ENCODE results near the gene MYO9B.

MYO9B gene

DNA sequence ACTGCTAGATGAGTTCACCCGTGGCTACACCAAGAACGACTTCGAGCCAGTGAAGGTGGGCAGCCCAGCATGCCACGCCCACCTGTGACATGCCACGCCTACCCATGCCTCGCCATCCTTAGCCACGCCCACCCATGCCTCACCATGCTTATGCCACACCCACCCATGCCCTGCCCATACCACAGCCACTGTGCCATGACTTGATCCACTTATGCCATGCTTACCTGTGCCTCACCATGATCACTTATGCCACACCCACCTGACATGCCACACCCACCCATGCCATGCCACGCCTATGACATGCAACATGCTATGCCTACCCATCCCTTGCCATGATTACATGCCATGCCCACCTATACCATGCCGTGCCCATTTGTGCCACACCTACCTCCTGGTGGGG lies 126.7 kb downstream of the MYO9B start:
- no peak overlapping the region for H2AFZ ChIP-seq (ENCODE audit: low read length)

DNA sequence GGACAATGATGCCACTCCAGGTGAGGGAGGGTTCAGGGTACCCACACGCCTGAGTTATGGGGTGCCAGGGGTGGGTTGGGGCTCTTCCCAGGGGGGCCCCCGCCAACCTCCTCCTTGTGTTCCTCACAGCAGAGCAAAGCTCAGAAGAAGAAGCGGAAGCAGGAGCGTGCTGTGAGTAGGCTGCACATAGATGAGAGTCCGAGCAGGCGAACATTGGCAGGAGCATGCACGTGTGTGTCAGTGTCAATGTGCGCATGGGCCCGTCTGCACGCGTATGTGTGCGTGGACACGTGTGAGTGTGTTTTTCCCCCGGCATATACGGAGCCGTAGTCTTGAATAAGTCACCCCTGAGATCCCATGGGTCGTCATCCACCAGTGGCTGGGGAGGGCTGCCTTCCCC lies 127.1 kb downstream of the MYO9B start:
- Histone ChIP-seq H4K20me1 (ENCODE audit: insufficient read depth, low read length) (no peaks in the 10 kb centered on the region), H3K4me1 (ENCODE audit: insufficient read depth, low read length, severe bottlenecking) (no peaks in the 10 kb centered on the region), H3K27me3 (ENCODE audit: insufficient read depth, low read length) (no peaks in the 10 kb centered on the region), H3K9ac (ENCODE audit: low read length) (no peak overlapping the region), H3K9me3 (ENCODE audit: low read length) (no peaks in the 10 kb centered on the region), H3K4me3 (ENCODE audit: low read depth, low read length, poor library complexity, severe bottlenecking) (no peak overlapping the region), H3F3A (ENCODE audit: insufficient read depth, low read length) (no peaks in the 10 kb centered on the region), H2AFZ (ENCODE audit: low read length) (no peak overlapping the region), H3K36me3 (ENCODE audit: insufficient read depth, low read length) (peaks cover 82% of the 10 kb centered on the region), H3K4me2 (ENCODE audit: low read length) (no peak overlapping the region), H3K9me2 (ENCODE audit: low read depth, low read length) (no peaks in the 10 kb centered on the region), H3K27ac (ENCODE audit: low read depth, low read length, poor library complexity, severe bottlenecking) (no peak overlapping the region), H3K79me2 (ENCODE audit: insufficient read depth, low read length) (no peaks in the 10 kb centered on the region)
- no peak for TF ChIP-seq EZH2 (IDR thresholded peaks at IDR 0.05; ENCODE audit: borderline replicate concordance, low read length)
- TF ChIP-seq, protein P1, sequence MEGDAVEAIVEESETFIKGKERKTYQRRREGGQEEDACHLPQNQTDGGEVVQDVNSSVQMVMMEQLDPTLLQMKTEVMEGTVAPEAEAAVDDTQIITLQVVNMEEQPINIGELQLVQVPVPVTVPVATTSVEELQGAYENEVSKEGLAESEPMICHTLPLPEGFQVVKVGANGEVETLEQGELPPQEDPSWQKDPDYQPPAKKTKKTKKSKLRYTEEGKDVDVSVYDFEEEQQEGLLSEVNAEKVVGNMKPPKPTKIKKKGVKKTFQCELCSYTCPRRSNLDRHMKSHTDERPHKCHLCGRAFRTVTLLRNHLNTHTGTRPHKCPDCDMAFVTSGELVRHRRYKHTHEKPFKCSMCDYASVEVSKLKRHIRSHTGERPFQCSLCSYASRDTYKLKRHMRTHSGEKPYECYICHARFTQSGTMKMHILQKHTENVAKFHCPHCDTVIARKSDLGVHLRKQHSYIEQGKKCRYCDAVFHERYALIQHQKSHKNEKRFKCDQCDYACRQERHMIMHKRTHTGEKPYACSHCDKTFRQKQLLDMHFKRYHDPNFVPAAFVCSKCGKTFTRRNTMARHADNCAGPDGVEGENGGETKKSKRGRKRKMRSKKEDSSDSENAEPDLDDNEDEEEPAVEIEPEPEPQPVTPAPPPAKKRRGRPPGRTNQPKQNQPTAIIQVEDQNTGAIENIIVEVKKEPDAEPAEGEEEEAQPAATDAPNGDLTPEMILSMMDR (IDR thresholded peaks at IDR 0.05; ENCODE audit: low read length), result no peak

More for the DNA sequence above, 126.7 kb downstream of the MYO9B start:
- Histone ChIP-seq H3K27me3 (ENCODE audit: insufficient read depth, low read length) (no peaks in the 10 kb centered on the region), H3K9me2 (ENCODE audit: low read depth, low read length) (no peaks in the 10 kb centered on the region), H4K20me1 (ENCODE audit: insufficient read depth, low read length) (no peaks in the 10 kb centered on the region), H3K27ac (ENCODE audit: low read depth, low read length, poor library complexity, severe bottlenecking) (no peak overlapping the region), H3F3A (ENCODE audit: insufficient read depth, low read length) (no peaks in the 10 kb centered on the region), H3K9me3 (ENCODE audit: low read length) (no peaks in the 10 kb centered on the region), H3K9ac (ENCODE audit: low read length) (no peak overlapping the region), H3K4me2 (ENCODE audit: low read length) (no peak overlapping the region), H3K4me3 (ENCODE audit: low read depth, low read length, poor library complexity, severe bottlenecking) (no peak overlapping the region), H3K4me1 (ENCODE audit: insufficient read depth, low read length, severe bottlenecking) (no peaks in the 10 kb centered on the region), H3K79me2 (ENCODE audit: insufficient read depth, low read length) (no peaks in the 10 kb centered on the region), H3K36me3 (ENCODE audit: insufficient read depth, low read length) (peaks cover 86% of the 10 kb centered on the region)
- TF ChIP-seq, protein P1 (IDR thresholded peaks at IDR 0.05; ENCODE audit: low read length), result no peak
- TF ChIP-seq EZH2 (IDR thresholded peaks at IDR 0.05; ENCODE audit: borderline replicate concordance, low read length), result no peak

DNA sequence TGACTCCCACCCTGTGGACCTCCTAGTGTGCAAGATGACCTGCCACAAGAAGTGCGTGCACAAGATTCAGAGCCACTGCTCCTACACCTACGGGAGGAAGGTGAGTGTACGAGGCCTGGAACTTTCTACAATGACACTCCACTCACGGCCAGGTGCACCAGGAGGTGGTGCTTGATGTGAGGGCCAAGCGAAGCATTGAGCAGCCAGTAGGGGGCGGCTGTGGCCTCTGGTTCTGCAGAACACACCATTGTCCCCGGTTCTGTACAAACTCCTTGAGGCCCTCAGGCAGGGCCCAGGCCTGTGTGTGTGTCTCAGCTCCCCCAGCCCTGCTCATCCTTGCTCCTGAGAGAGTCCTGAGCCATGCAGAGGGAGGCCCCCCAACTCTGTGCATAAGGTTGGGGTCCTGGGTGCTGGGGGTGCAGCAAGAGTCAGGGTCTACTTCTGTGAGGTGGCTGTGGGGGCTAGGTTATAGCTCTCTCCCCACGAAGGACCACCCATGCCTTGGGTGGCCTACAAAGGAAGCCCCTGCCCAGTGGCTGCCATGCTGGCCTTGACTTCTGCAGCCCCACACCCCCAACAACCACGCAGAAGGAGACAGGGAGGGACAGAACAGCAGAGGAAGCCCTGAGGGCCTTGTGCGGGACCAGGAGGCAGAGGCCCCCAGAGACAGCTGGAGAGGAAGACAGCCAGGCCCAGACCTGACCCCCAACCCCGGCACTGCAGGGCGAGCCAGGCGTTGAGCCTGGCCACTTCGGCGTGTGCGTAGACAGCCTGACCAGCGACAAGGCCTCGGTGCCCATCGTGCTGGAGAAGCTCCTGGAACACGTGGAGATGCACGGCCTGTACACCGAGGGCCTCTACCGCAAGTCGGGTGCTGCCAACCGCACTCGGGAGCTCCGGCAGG lies 129.9 kb downstream of the MYO9B start:
- no peak for TF ChIP-seq EZH2 (IDR thresholded peaks at IDR 0.05; ENCODE audit: borderline replicate concordance, low read length)
- TF ChIP-seq, protein P1 (IDR thresholded peaks at IDR 0.05; ENCODE audit: low read length), result peak; percentile 80
- H3K27ac ChIP-seq (ENCODE audit: low read depth, low read length, poor library complexity, severe bottlenecking), result no peak overlapping the region
- H3K79me2 ChIP-seq (ENCODE audit: insufficient read depth, low read length), result no peaks in the 10 kb centered on the region
- H3K36me3 ChIP-seq (ENCODE audit: insufficient read depth, low read length), result peaks cover 74% of the 10 kb centered on the region
- no peak overlapping the region for H3K4me3 ChIP-seq (ENCODE audit: low read depth, low read length, poor library complexity, severe bottlenecking)
- no peak overlapping the region for H2AFZ ChIP-seq (ENCODE audit: low read length)
- no peak overlapping the region for H3K9ac ChIP-seq (ENCODE audit: low read length)
- H3K27me3 ChIP-seq (ENCODE audit: insufficient read depth, low read length), result no peaks in the 10 kb centered on the region
- no peaks in the 10 kb centered on the region for H4K20me1 ChIP-seq (ENCODE audit: insufficient read depth, low read length)
- no peaks in the 10 kb centered on the region for H3K9me3 ChIP-seq (ENCODE audit: low read length)
- no peak overlapping the region for H3K4me2 ChIP-seq (ENCODE audit: low read length)
- no peaks in the 10 kb centered on the region for H3K9me2 ChIP-seq (ENCODE audit: low read depth, low read length)
- H3K4me1 ChIP-seq (ENCODE audit: insufficient read depth, low read length, severe bottlenecking), result peaks cover 3% of the 10 kb centered on the region
- no peaks in the 10 kb centered on the region for H3F3A ChIP-seq (ENCODE audit: insufficient read depth, low read length)
